Tibial nerve (tissue), 4 donors: ENCODE data around the gene F5.

Experiments used
- CTCF ChIP-seq, 5 experiments: fragments of 200-600 bp in 3 of 5; fragments of 450-650 bp in 2 of 5; sonication (generic) in 3 of 5; IDR thresholded peaks; one replicate each; pipeline ENCODE4 v1.5.1; 2016 to 2019; ENCODE audit warnings: antibody characterized with exemption in 5 of 5, mild to moderate bottlenecking in 3 of 5, moderate library complexity in 2 of 5
- EP300 ChIP-seq, 2 donors: sonication (generic); formaldehyde crosslinking; IDR thresholded peaks; one replicate each; pipeline ENCODE4 v1.6.1; 2017; ENCODE audit warnings: antibody characterized with exemption in 2 of 2, mild to moderate bottlenecking in 1 of 2
- POLR2A ChIP-seq, 2 donors: fragments of 450-650 bp; IDR thresholded peaks; one replicate each; pipeline ENCODE4 v1.6.1; 2017; ENCODE audit warnings: antibody characterized with exemption in 2 of 2, mild to moderate bottlenecking in 2 of 2, moderate library complexity in 2 of 2

GRCh38 chr1:169484101-169484500 is 102.2 kb downstream of the F5 start:
- TF ChIP-seq POLR2A (IDR thresholded peaks at IDR 0.05) (no peak), CTCF (IDR thresholded peaks at IDR 0.05) (no peak), EP300 (IDR thresholded peaks at IDR 0.05) (no peak)
